Dermis blood vessel endothelial cell (primary cell): ENCODE measurements around the gene DCTN2. TPM values are rescaled to one million over a fixed set of nuclear protein-coding genes. Genes with fewer than 3 reads are reported as not detected.
"Not testable (repeated sequence)": the region's sequence is repeated elsewhere in the genome, so short reads cannot be mapped to it uniquely, and the experiment has no call there.

Source experiments
- DNase-seq: peaks from one replicate; pipeline ENCODE4 v3.0.0; 2010
- total RNA-seq: library from RNA; depleted of rRNA; stranded (reverse); fragments of >200 nt; gene quantifications from 2 replicates; pipeline ENCODE4 v1.2.3, GENCODE V29; 2014

Gene DCTN2
- total RNA-seq, 1 donor from 2014 or later, result 109 TPM

DNA sequence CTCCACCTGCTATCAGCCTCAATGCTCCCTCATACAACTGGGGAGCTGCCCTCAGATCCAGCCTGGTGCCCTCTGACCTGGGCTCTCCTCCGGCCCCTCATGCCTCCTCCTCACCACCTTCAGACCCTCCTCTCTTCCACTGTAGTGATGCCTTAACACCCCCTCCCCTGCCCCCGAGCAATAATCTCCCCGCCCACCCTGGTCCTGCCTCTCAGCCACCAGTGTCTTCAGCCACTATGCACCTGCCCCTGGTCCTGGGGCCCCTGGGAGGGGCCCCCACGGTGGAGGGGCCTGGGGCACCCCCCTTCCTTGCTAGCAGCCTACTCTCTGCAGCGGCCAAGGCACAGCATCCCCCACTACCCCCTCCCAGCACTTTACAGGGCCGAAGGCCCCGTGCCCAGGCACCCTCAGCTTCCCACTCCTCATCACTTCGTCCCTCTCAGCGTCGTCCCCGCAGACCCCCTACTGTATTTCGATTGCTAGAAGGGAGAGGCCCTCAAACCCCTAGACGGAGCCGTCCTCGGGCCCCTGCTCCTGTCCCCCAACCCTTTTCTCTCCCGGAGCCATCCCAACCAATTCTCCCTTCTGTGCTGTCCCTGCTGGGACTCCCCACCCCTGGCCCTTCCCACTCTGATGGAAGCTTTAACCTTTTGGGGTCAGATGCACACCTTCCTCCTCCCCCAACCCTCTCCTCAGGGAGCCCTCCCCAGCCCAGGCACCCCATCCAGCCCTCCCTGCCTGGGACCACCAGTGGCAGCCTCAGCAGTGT lies 21.2 kb downstream of the DCTN2 start:
- DNase-seq, result no peak

DNA sequence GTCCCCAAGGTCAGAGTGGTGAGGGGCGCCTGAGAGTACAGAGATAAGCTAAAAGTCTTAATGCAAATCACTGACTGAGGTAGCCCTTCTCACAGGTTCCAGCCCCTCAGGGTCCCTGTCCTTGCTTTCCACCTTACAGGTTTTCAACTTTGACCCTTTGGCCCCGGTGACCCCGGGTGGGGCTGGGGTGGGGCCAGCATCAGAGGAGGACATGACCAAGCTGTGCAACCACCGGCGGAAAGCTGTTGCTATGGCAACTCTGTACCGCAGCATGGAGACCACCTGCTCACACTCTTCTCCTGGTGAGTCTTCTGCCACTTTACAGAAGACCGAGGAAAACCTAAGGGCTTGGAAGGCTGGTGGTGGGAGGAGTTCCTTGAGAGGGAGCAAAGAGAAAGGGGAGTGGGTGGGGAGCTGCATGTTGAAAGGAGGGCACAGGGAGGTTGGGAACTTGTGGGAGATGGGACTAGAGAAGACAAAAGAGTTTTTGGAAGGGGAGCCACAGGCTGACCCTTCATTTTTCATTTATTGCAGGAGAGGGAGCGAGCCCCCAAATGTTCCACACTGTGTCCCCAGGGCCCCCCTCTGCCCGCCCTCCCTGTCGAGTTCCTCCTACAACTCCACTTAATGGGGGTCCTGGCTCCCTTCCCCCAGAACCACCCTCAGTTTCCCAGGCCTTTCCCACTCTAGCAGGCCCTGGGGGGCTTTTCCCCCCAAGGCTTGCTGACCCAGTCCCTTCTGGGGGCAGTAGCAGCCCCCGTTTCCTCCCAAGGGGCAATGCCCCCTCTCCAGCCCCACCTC lies 22.0 kb downstream of the DCTN2 start:
- DNase-seq, result no peak

DNA sequence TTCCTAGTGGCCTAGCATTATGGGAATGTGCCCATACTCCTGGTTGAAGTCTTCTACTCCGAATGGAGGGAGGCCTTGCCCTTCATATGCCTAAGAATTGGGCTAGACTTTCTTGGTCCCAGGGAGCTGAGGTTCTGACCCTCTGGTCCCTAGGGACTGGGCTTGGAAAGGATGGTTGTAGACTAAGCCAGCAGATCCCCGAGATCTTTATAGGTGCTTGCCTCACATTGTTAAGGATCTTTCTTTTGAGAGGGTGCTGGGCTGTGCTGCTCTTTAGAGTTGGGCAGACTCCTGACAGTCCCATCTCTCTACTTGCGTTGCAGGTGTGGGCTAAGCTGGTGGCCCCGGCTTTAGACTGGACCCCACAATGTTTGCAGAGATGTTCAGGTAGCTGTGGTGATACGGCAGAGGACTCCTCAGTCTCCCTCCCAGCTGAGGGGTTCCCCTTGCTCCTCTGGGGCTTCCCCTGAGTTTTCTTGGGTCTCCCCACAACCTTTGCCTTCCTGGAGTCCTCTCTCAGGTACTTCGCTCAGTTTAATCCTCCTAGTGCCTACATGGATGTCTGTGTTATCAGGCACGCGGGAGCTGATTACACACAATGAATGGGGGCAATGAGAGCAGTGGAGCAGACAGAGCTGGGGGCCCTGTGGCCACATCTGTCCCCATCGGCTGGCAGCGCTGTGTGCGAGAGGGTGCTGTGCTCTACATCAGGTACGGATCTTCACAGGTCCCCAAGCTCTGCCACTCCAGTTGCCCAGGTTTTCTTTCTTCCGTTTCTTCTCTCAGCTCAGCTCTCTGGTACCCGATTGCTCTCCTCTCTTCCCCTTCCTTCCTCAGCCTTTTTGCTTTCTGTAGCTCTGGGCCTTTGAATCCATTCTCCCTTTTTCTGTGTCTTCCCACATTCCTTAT lies 23.0 kb downstream of the DCTN2 start:
- DNase-seq, result no peak

DNA sequence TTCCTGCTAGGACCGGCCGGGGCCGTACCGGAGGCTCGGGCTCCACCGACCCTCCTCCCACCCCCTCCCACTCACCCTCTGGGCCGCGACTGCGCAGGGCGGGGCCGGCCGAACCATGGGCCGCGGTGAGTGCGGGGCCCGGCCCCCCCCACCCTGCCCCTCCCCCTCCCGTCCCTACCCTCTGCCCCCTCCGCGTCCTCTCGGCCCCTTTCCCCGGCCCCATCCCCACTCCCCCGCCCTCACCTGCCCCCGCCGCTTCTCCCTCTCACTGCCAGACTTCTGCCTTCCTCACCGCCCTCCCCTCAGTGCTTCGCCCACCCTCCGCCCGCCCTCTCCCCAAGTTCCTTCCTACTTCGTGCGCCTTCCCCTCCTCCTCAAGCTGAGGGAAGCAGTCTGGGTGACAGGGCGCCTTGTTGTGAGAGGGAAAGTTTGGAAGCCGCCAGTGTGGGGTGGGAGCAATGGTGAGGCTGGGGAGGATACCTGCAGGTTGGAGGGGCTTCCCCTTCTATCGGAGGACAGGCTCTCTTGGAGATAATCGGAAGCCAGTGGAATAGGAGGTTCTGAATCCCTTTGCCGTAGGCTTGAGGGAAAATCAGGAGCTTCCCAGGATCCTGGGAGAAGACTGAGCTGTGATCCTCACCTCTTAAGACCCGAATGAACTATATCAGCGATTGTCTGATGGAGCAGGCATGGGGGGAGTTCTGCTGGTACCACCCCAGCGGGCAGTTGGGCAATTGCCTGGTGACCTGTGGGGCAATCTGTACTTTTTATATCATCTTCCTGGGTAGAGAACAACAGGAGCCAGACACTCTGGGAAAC lies 23.9 kb downstream of the DCTN2 start:
- peak; percentile 65 for DNase-seq

DNA sequence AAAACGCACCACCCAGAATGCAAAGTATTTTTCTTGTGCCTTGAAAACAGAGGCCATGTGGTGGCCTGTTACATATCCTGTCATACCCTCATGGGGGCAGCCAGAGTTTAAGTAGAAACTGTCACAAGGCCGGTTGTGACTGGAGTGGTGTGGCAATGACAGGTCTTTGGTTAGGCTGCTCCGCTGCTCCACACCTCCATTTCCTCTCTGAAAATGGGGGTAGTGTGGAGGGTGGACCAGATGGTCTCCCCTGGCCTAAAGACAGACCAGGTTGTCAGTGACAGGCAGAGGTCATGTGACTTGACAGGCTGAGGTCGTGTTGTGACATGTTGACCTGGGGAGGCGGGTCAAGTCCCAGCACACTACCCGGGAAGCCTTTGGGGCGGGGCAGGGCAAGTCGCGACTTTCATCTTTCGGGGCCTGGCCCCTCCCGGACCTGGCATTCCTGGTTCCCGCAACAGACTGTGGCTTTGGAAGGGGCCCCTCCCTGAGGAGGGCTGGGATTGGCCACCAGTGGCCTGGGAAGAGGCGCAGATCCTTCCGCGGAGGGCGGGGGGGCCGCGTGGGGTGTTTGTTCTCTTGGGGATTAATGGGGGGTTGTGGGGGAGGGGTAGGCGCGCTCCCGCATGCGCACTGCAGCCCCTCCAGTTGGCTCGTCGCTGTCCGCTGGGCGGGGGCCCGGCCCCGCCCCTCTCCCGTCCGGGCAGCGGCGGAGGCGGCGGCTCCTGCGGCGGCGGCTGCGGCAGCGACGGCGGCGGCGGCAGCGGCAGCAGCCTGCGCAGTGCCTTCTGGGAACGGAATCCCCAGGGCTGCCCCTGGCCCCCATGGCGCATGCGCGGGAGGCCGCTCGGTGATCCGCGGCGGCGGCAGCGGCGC lies 24.7 kb downstream of the DCTN2 start, which contains the start of gene MBD6:
Gene MBD6, plus strand, starts transcription at position 814 of the 876 bp plus-strand sequence. CDS start 1,480 bp downstream, outside the sequence.
- peak; percentile 86 for DNase-seq

DNA sequence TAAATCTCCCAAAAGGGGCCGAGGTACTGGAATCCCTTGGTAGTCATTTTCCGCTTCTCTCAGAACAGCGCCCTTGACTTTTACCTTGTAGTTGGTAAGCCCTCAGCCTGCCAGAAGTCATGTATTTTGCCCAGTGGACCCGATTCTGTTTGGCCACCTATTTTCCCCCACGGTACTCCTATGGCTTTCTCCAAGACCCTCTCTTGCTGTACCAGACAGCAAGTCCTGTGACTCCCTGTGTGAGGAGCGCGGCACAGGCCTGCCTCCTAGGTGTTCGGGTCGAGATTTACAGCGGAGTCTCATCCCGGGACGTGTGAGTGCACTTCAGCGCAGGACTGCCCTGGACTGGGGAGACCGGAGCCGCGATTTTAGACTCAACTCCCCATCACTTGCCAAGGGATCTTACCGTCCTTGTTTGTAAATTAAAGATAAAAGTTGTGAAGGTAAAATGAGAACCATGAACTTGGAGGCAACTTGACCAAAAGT lies 25.4 kb downstream of the DCTN2 start:
- peak; percentile 50 for DNase-seq

DNA sequence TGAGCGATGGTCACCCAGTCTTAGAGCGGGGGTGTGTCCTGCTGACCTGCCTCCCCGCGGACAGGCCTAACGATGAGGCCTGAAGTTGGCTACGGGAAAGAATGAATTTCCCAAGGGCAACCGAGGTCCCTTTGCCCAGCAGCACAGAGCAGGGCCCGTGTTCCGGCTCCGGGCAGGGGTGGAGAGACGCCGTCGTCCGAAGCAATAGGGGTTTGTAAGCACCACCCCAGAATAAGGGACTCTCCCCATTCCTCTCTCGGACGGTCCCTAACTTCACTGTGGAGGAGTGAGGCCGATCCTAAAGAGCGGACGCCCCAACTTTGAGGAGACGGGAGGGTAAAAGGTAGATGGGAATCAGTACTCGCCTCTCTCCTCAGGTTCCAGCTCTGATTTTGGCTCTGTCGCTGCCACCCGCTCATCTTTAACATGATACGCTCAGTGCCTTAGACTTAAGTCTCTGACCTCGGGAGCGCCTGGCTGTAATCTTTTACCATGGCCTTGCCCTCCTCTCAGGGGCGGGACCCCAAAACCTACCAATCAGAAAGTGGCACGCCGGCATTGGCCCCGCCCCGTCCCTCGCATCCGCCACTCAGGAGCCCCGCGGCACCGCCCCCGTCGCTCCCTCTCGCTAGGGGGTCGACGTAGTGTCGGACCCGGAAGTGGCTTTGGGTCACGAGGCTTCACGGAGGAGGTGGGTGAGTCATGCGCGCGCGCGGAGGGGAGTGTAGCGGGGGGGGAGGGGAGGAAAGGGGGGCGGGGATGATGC lies 26.8 kb downstream of the DCTN2 start, which contains the start of gene DDIT3:
Gene DDIT3, minus strand, starts transcription at position 462 of the 766 bp plus-strand sequence. CDS start 3,108 bp downstream, outside the sequence.
- DNase-seq, result peak; percentile 99

DNA sequence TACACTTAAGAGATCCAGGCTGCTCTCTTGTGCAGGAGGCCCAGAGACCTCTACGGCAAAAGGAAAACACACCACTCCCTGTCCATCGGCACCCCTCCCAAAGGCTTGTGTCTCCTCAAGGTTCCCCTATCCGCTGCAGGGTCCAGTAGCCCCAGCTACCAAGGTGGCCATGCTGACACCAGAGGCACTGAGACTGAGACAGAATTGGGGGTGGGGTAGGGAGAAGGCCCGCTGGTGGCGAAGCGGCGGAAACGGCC lies 27.3 kb downstream of the DCTN2 start:
- DNase-seq, result no peak

DNA sequence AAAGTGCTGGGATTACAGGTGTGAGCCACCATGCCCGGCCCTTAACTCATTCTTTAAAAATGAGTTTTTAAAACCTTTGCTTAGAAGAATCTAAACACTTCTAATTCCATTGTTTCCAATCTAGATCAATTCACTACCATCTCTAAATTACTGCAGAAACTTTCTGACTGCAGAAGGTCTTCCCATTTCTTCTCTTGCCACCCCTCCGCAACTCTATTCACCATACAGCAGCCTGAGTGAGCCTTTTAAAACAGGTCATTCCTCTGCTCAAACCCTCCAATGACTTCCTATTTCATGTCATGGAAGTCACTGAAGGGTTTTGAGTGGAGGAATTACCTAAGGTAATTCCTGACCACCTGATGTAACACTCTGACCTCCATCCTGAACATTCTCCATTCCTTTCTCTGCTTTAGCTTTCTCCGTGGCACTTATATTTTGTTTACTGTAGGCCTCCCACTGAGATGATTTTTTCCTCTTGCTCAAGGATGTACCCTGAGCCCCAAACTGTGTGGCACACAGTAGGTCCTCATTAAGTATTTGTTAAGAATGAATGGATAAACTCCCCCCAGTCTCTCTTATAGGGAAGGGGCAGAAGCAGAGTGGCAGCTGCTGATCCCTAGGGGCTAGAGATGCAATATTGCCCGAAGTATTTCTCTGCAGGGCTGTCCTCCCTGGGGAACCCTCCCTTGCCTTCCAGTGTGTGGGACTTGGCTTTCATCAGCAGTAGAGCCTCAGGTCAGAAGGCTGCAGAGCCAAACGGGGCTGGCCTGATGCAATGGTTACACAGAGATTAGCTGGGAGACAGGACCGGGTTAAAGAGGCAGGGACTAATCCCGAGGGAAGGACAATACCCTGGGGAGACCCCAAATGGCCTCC lies 27.8 kb downstream of the DCTN2 start:
- DNase-seq, result peak; percentile 33

DNA sequence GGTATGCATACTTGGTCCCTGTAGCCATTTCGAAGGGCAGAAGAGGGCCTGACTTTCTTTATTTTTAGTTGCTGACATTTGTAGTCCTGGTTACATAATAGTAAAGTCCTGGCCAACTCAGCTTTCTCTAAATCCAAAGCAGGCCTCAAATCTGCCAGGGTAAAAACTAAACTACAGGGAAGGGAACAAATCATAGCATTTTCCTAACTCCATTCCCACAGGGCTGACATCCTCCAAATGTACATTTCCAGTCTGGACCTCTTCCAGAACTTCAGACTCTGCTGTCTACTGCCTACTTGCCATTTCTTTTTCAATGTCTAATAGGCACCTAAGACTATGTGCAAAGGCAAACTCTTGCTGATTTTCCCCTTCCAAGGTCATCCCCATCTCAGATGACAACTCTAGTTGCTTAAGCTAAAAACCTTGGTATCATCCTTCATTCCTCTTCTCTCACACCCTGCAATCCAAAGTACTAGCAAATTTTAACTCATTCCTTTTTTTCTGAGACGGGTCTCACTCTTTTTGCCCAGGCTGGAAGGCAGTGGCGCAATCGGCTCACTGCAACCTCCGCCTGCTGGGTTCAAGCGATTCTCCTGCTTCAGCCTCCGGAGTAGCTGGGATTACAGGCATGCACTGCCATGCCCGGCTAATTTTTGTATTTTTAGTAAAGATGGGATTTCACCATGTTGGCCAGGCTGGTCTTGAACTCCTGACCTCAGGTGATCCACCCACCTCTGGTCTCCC lies 28.6 kb downstream of the DCTN2 start:
- DNase-seq, result no peak

DNA sequence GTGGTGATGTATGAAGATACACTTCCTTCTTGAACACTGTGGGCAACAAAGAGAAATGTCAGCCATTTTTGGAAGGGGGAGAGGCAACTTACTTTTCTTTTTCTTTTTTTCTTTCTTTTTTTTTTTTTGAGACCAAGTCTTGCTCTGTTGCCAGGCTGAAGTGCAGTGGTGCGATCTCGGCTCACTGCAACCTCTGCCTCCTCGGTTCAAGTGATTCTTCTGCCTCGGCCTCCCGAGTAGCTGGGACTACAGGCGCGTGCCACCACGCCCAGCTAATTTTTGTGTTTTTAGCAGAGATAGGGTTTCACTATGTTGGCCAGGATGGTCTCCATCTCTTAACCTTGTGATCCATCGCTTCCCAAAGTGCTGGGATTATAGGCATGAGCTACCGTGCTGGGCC lies 29.3 kb downstream of the DCTN2 start:
- not testable (repeated sequence) for DNase-seq

DNA sequence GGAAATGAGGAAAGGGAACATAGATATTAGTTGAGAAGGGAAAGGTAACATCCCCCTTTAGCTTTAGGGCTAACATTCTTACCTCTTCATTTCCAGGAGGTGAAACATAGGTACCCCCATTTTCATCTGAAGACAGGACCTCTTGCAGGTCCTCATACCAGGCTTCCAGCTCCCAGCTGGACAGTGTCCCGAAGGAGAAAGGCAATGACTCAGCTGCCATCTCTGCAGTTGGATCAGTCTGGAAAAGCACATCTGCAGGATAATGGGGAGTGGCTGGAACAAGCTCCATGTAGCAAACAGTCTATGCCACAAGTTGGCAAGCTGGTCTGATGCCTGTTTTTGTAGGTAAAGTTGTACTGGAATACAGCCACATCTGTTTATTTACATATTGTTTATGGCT lies 29.8 kb downstream of the DCTN2 start:
- DNase-seq, result peak; percentile 60

DNA sequence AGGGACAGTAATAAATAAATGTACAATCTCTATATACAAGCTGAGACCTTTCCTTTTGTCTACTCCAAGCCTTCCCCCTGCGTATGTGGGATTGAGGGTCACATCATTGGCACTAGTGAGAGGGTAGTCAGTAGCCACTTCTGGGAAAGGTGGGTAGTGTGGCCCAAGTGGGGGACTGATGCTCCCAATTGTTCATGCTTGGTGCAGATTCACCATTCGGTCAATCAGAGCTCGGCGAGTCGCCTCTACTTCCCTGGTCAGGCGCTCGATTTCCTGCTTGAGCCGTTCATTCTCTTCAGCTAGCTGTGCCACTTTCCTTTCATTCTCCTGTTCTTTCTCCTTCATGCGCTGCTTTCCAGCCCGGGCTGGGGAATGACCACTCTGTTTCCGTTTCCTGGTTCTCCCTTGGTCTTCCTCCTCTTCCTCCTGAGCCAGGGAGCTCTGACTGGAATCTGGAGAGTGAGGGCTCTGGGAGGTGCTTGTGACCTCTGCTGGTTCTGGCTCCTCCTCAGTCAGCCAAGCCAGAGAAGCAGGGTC lies 30.3 kb downstream of the DCTN2 start:
- DNase-seq, result peak; percentile 41

DNA sequence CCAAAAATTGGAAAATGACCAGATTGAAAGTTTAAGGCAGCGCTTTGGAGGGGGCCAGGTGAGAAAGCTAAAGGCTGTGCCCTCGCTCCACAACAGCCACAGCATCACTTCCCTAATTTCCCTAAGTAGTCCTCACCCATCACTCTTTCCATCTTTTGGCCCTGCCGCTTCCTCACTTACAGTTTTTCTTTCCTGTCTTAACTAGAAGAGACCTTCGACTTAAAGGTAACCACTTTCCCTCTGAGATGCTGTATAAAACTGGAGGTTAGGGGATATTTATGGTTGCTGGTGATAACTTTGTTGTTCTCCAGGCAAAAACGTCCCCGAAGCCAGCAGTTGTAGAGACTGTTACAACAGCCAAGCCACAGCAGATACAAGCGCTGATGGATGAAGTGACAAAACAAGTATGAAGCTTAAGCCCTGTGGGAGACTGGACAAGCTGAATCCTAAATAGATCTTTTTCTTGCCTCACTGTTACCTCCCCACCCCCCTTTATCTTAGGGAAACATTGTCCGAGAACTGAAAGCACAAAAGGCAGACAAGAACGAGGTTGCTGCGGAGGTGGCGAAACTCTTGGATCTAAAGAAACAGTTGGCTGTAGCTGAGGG lies 31.0 kb downstream of the DCTN2 start:
- no peak for DNase-seq

DNA sequence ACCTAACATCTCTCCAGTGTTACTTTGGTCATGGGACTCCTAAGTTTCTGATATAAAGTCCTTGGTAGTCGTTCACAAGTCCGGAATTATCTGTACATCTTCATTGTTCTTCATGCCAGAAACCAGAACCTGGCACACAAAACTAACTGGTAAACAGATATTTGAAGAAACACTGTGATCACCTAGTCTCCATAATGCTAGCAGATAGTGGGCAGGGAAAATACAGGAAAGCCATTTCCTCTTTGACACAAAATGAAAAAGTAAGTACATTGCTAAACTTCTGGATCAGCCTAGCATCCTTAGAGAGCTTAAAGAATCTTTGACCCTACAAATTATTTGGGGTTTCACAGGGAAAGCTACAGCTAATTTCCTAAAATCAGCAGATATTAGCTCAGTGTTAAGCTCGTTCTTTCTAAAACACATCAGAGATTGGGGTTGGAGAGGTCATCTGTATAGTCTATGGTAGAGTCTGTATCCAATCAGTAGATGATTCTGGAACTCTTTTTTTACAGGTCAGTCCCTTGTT lies 31.5 kb downstream of the DCTN2 start:
- no peak for DNase-seq

DNA sequence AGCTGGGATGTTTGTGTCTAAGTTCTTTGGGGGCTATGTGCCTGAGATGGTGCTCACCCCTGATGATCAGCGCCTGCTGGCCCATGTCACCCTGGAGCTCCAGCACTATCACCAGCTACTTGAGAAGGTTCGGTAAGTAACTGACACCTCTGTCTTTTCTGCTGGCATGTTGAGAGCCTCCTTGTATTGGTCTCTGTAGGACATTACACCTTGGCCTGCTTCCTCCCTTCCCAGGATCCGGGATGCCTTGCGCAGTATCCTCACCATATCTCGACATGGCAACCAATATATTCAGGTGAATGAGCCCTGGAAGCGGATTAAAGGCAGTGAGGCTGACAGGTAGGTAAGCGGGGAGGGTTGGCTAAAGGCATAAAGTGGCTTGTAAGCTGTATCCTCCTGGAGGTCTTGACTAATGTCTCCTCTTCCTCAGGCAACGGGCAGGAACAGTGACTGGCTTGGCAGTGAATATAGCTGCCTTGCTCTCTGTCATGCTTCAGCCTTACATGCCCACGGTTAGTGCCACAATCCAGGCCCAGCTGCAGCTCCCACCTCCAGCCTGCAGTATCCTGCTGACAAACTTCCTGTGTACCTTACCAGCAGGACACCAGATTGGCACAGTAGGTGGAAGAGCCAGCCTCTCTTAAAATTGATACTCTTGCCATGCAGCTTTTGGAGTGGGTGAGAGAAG lies 32.1 kb downstream of the DCTN2 start:
- no peak for DNase-seq

DNA sequence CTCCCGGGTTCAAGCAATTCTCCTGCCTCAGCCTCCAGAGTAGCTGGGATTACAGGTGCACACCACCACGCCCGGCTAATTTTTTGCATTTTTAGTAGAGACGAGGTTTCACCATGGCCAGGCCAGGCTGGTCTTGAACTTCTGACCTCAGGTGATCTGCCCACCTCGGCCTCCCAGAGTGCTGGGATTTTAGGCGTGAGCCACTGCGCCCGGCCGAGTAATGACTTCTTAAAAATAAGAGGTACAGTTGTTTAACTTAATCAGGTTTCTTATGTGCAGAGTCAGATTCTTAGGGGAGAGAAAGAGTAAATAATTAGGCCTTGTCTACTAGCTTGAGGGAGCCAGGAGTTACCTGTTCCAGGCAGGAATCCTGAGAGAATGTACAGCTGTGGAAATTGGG lies 32.7 kb downstream of the DCTN2 start:
- not testable (repeated sequence) for DNase-seq
